ENCODE measurements around the gene STMN1. TPM values are rescaled to one million over a fixed set of nuclear protein-coding genes. Genes with fewer than 3 reads are reported as not detected.

STMN1 gene
- total and polyA plus RNA-seq, 9 of the 15 experiments (the other 6 are each of a cell fraction or from before 2014, with no cell fraction given), result 269 to 2,153 (median 595) TPM

- no peak for DNase-seq (ENCODE audit: extremely low read depth in 1 of 4, low spot score in 3 of 4)
- FAIRE-seq, result no peak
- H3K27ac ChIP-seq (ENCODE audit: extremely low read depth, low read depth, low read length), result no peak overlapping the region
- H3K9ac ChIP-seq (ENCODE audit: insufficient read depth in 1 of 2, low read depth in 2 of 2, low read length in 2 of 2), result peak overlapping the region; percentile 63 to 92; a peak in 3 of 4 replicates
- H4K20me1 ChIP-seq (replicated peaks; ENCODE audit: control insufficient read depth, insufficient read depth, low read length), result no peaks in the 10 kb centered on the region
- no peak overlapping the region for H3K4me3 ChIP-seq
- in situ Hi-C loops (cut with MboI) (no loop called here), intact Hi-C loops (cut with micrococcal nuclease) (no loop called here)
- 93% methylated on average over 3 of the region's 3 CpGs for WGBS (ENCODE audit: insufficient coverage, low coverage, missing lambda C conversion rate)
- BruUV-seq (replicated peaks), result no TSS peak
- peaks cover 46 to 49% of the 10 kb centered on the region in 2 experiments for H3K4me1 ChIP-seq (replicated peaks in 1 of 2; ENCODE audit: control insufficient read depth in 2 of 2, insufficient read depth in 2 of 2, low read length in 2 of 2)
- TF ChIP-seq ZNF133 (CRISPR knock-in tag; IDR thresholded peaks at IDR 0.05), result no peak
- TF ChIP-seq MTF1 (CRISPR knock-in tag; IDR thresholded peaks at IDR 0.05; ENCODE audit: borderline replicate concordance), result no peak
- TF ChIP-seq CBX5 (IDR thresholded peaks at IDR 0.05; ENCODE audit: borderline replicate concordance, low read depth), result no peak
- peak in 1 of 2 experiments; percentile 41; a peak in 1 of 4 replicates for TF ChIP-seq KDM1A (IDR thresholded peaks at IDR 0.05)
- TF ChIP-seq HDAC2 (IDR thresholded peaks at IDR 0.05), result 0 out of 2 replicates have a peak, but pooled peaks have one; percentile 18
- TF ChIP-seq ZNF561 (CRISPR knock-in tag; conservative IDR thresholded peaks at IDR 0.05), result no peak
- no peak for TF ChIP-seq ZNF76 (CRISPR knock-in tag; IDR thresholded peaks at IDR 0.05; ENCODE audit: borderline replicate concordance)
- TF ChIP-seq NBN (IDR thresholded peaks at IDR 0.05; ENCODE audit: low read depth), result no peak
- TF ChIP-seq STAG1 (CRISPR knock-in tag; IDR thresholded peaks at IDR 0.05; ENCODE audit: borderline replicate concordance), result peak; percentile 18; the same call in 1 of the 2 replicates
- no peak for TF ChIP-seq ZNF347 (CRISPR knock-in tag; IDR thresholded peaks at IDR 0.05; ENCODE audit: low read depth)
- no peak for TF ChIP-seq CREB1 (IDR thresholded peaks at IDR 0.05)
- no peak for TF ChIP-seq CREB1 (CRISPR knock-in tag; IDR thresholded peaks at IDR 0.05)
- no peak for TF ChIP-seq MTA3 (IDR thresholded peaks at IDR 0.05; ENCODE audit: borderline replicate concordance)
- peak; percentile 42 for TF ChIP-seq RBM25 (IDR thresholded peaks at IDR 0.05; ENCODE audit: low read depth, low read length, severe bottlenecking)
- no peak for TF ChIP-seq KHSRP (IDR thresholded peaks at IDR 0.05)
- TF ChIP-seq ADNP (tag; IDR thresholded peaks at IDR 0.05), result peak; percentile 44; the same call in 1 of the 2 replicates
- TF ChIP-seq GTF2A2 (tag; IDR thresholded peaks at IDR 0.05), result no peak
- TF ChIP-seq ZFP1 (CRISPR knock-in tag; IDR thresholded peaks at IDR 0.05), result no peak
- peak; percentile 69 for TF ChIP-seq ZFP36 (IDR thresholded peaks at IDR 0.05; ENCODE audit: low read depth, low read length, partially characterized antibody)
- TF ChIP-seq BCOR (IDR thresholded peaks at IDR 0.05), result peak; percentile 60; the same call in 1 of the 2 replicates
- no peaks in the 10 kb centered on the region for H3K27me3 ChIP-seq (ENCODE audit: control insufficient read depth in 2 of 2, insufficient read depth in 2 of 2, low read length in 2 of 2)
- H3K36me3 ChIP-seq (ENCODE audit: control insufficient read depth, insufficient read depth, low read length), result no peaks in the 10 kb centered on the region
- ChIA-PET POLR2A (interaction anchor here (0.6 to 2.2 kb wide), 5 partner anchors 12 to 44 kb away, joined by 3 to 6 read pairs (median 4); no protein-coding TSS in a partner anchor), CTCF (ENCODE audit: low intra/inter-chr PET ratio) (no interaction called here)
- H3K79me2 ChIP-seq (ENCODE audit: control insufficient read depth, insufficient read depth, low read length), result peaks cover 10% of the 10 kb centered on the region; the same call in 2 of the 3 replicates
- no peaks in the 10 kb centered on the region for H3K9me1 ChIP-seq (ENCODE audit: control insufficient read depth, insufficient read depth, low read length)
- H2AFZ ChIP-seq (ENCODE audit: low read depth, low read length), result peak overlapping the region; percentile 88; the same call in 1 of the 2 replicates
- no peak for ATAC-seq
- peak overlapping the region; percentile 81 for H3K4me2 ChIP-seq (ENCODE audit: insufficient read depth, low read length)
- H3K9me3 ChIP-seq (replicated peaks; ENCODE audit: control insufficient read depth, insufficient read depth, low read depth, low read length), result no peaks in the 10 kb centered on the region
These were observed 32.0 kb downstream of the STMN1 start for GRCh38 chr1:25874209-25874608.
